Cardiac septum (tissue), 1 donor: ENCODE data around the gene DNAJC5. TPM values are rescaled to one million over a fixed set of nuclear protein-coding genes. Genes with fewer than 3 reads are reported as not detected.
A peak's percentile ranks its signal among the peaks of the same experiment; 100 is the strongest.

Experiments used
- DNase-seq: peaks from one replicate; pipeline ENCODE4 v3.0.0-alpha.2; 2020; ENCODE audit warnings: low spot score
- intact Hi-C: fragments of 100-400 bp; cut with DNase I; formaldehyde crosslinking; loops from one replicate; pipeline ENCODE4 v1.14.0; 2022
- total RNA-seq: library from RNA; stranded (reverse); fragmentation: NEBNext Ultra II Directional; extraction: Animal tissue kit (Norgen Biotek cat#: 25700); gene quantifications from one replicate; pipeline ENCODE4 v1.2.1, GENCODE V29; 2021
- donor health status: DM: no; HTN: no; CAD: no.

DNAJC5 gene
- total RNA-seq, 1 donor from 2014 or later: 36.1 TPM

DNA sequence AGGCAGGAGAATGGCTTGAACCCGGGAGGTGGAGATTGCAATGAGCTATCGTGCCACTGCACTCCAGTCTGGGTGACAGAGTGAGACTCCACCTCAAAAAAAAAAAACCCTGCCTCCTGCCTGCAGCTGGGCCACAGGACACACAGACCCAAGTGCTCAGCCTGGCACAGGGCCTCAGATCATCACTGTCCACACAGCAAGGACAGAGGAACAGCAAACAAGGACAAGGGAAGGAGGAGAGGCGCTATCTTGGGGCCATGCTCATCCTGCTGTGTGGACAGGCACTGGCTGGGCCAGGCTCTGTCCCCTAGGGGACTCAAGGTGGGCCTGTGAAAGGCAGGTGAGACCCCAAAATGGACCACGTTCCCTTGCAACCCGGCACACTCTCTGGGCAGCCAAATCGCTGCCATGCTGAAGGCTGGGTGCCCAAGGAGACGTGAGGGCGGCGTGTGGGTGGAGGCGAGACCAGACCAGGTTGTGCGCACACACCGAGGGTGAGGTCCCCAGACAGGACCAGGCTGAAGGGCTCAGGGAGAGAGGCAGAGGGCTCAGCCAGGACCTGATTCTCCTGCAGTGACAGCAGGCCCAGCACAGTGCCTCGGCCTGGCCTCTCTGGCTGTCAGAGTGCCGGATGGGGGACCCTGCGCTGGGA, 52.2 kb downstream of the DNAJC5 start:
- intact Hi-C loops: no loop called here
- no peak for DNase-seq

- intact Hi-C loops: no loop called here
Observed at GRCh38 chr20:63947638-63948456, 52.9 kb downstream of the DNAJC5 start.

GRCh38 chr20:63950701-63951397, 55.9 kb downstream of the DNAJC5 start:
- intact Hi-C loops: no loop called here
- DNase-seq: no peak

More at GRCh38 chr20:63947638-63948456, 52.9 kb downstream of the DNAJC5 start:
- no peak for DNase-seq

DNA sequence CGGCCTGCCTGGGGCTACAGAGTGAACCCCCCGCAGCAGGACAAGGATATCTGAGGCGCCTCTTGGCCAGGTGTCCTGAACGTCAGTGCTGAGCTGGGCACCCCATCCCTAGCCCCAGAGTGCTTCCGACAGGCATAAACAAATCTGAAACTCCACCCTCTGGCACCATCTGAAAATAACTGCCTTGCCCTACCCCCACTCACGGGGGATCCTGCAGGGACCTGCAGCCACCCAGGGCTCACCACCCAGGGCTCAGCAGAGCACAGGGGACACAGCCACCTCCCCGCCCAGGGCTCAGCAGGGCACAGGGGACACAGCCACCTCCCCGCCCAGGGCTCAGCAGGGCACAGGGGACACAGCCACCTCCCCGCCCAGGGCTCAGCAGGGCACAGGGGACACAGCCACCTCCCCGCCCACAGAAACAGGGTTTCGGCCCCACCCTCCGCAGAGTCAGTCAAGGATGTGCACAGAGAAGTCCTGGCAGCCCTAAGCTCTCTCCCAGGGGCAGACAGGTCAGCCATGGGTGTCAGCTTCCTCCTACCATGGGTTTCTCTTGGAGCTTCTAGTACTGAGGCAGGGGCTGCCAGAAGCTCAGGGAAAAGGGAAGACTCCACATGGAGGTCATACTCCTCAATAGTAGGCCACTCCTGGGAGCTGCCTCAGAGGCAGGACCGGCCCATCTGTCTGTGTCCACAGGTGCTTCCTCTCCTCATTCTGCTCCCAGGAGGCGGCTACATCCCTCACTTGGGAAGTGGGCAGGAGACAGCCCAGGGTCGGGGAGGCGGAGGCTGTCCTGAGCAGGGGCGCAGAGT, 56.7 kb downstream of the DNAJC5 start:
- intact Hi-C loops: no loop called here
- no peak for DNase-seq

- intact Hi-C loops: no loop called here
- no peak for DNase-seq
Observed at GRCh38 chr20:63952210-63952535, 57.2 kb downstream of the DNAJC5 start.

DNA sequence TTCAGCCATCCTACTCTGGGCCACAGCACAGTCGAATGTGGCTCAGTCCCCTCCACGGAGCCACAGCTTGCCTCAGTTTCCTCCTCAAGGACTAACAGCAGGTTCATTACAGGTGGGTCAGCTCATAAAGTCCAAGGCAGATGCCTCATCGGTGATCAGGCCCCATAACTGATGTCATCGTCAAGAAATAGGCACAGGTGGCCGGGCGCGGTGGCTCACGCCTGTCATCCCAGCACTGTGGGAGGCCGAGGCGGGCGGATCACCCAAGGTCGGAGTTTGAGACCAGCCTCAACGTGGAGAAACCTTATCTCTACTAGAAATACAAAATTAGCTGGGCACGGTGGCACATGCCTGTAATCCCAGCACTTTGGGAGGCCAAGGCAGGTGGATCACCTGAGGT, 57.8 kb downstream of the DNAJC5 start:
- DNase-seq: no peak
- intact Hi-C loops: no loop called here

GRCh38 chr20:63953764-63954429, 59.0 kb downstream of the DNAJC5 start:
- DNase-seq: no peak
- intact Hi-C loops: no loop called here

DNA sequence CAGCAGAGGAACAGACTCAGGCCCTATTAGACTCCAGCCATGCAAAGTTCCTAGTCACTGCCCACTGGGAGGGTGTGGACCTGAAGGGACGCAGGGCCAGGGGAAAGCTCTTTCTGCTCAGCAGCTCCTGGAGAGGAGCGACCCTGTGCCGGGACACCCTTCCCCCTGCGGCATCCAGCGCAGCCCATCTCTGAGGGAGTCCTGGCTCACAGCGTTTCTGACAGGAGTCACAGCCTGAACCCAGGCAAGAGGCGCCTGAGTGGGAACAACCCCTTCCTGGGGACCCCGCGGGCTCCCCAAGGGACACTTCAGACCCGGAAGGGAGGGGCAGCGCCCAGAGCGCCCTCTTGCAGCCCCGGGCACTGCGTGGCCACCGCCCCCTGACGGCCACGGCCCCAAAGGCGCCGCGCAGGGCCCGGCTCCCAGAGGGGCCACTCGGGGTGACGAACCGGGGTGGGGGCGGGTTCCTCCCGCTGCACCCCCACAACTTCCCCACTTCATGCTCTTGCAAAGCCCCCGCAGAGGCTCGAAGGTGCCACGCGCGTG, 60.4 kb downstream of the DNAJC5 start:
- no peak for DNase-seq
- intact Hi-C loops: no loop called here

DNA sequence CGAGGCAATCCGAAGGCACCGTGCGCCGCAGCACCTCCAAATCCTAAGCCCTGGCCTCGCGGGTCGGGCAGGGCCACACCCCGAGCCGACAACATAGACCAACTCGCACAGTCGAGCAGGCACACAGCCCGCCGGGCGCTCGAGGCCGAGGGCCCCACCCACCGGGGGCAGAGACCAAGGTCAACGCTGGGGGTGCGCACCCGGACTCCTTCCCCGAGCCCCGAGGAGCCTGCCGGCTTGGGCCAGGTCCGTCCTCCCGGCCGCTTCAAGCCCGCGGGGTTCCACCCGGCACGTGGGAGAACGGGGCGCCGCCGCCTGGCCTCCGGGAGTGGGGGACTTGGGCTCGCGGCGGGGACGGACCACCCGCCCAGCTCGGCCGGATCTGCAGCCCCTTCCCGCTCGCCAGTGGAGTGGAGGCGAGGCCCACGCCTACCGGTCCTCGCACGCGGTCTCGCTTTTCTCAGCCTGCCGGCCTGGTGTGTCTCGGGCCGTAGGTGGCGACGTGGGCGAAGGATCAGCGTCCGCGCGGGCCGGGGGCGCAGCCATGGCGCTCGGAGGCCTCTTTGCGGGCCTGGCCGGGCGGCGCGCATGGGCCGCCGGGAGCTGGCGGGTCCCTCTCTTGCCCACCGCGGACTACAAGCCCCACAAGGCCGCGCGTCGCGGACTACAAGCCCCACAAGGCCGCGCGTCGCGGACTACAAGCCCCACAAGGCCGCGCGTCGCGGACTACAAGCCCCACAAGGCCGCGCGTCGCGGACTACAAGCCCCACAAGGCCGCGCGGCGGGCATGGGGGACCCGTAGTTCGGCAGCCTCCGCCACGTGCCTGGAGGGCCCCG, 61.1 kb downstream of the DNAJC5 start, which contains the start of gene UCKL1:
Gene UCKL1, minus strand, starts transcription at position 590 of the 837 bp plus-strand sequence. Its CDS starts 44 bp downstream, at position 546.
- intact Hi-C loops: loop anchor here (2.0 kb wide), 1 partner anchor 107 kb away; the partner anchor contains the start of gene TCEA2
- peak; percentile 91 for DNase-seq

DNA sequence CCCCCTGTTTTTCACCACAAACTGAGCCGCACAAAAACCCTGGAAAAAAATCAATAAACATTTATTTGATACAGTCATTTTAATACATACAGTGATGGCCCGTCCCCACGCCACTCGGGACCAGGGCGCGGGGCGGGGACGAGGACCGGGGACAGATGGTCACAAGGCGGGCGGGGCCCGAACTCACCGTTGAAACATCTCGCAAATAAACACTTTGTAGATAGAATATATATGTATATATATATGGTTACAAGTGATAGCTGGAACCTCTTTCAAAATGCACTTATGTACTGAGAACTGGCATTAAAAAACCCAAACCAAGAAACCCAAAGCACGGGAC, 61.7 kb downstream of the DNAJC5 start:
- DNase-seq: no peak
- intact Hi-C loops: loop anchor here (2.0 kb wide), 1 partner anchor 106 kb away; the partner anchor contains the start of gene TCEA2

GRCh38 chr20:63957004-63957689, 62.2 kb downstream of the DNAJC5 start:
- intact Hi-C loops: loop anchor here (2.0 kb wide), 1 partner anchor 106 kb away; the partner anchor contains the start of gene TCEA2

GRCh38 chr20:63957690-63958441, 62.9 kb downstream of the DNAJC5 start:
- DNase-seq: no peak
- intact Hi-C loops: loop anchor here (2.0 kb wide), 1 partner anchor 105 kb away; the partner anchor contains the start of gene TCEA2

More at GRCh38 chr20:63957004-63957689, 62.2 kb downstream of the DNAJC5 start:
- no peak for DNase-seq

GRCh38 chr20:63958471-63958870, 63.5 kb downstream of the DNAJC5 start:
- no peak for DNase-seq
- intact Hi-C loops: no loop called here

GRCh38 chr20:63958964-63959698, 64.2 kb downstream of the DNAJC5 start:
- intact Hi-C loops: no loop called here
- no peak for DNase-seq

DNA sequence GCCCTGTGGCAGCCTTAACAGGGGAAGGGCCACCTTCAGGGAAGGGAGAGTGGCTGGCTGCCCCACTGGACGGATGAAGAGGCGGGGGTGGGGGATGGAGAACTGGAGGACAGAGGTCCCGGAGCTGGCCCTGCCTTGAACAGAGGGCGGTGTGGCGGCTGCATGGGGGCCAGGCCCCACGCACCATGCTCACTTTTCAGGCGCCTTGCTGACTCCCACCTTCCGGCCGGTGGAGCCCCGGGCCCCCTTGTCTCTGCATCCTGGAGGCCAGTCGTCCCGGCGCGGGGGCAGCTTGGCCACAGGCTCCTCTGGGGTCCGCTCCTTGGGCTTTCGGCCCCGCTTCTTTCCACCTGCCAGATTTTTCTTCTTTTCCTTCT, 64.8 kb downstream of the DNAJC5 start:
- no peak for DNase-seq
- intact Hi-C loops: no loop called here
